Liver (tissue), 9 donors: Measurements from ENCODE around the gene PPFIBP2. TPM values are rescaled to one million over a fixed set of nuclear protein-coding genes. Genes with fewer than 3 reads are reported as not detected.
A peak's percentile ranks its signal among the peaks of the same experiment; 100 is the strongest.

ENCODE experiments used
- DNase-seq: peaks from one replicate; pipeline ENCODE4 v3.0.0-alpha.2; 2017; ENCODE audit warnings: low spot score
- H3K27ac ChIP-seq, 2 donors: one replicate each; pipeline ENCODE4 v1.7.0; 2013; ENCODE audit warnings: inconsistent platforms in 2 of 2, low read length in 2 of 2, control low read depth in 1 of 2, low read depth in 1 of 2, mild to moderate bottlenecking in 1 of 2
- H3K27me3 ChIP-seq, 4 donors: one replicate each; pipeline versions ENCODE4 v1.6.1 to v1.7.0; 2013; ENCODE audit warnings: low read length in 3 of 4, inconsistent platforms in 1 of 4, mild to moderate bottlenecking in 1 of 4, moderate library complexity in 1 of 4; ENCODE audit not compliant: control insufficient read depth in 4 of 4, insufficient read depth in 4 of 4
- H3K36me3 ChIP-seq, 4 donors: one replicate each; pipeline versions ENCODE4 v1.6.1 to v1.7.0; 2013; ENCODE audit warnings: low read length in 3 of 4, mild to moderate bottlenecking in 3 of 4, low read depth in 1 of 4, moderate library complexity in 1 of 4; ENCODE audit not compliant: control insufficient read depth in 4 of 4, insufficient read depth in 3 of 4
- H3K4me1 ChIP-seq, 4 donors: one replicate each; pipeline versions ENCODE4 v1.6.1 to v1.7.0; 2013; ENCODE audit warnings: low read length in 3 of 4, mild to moderate bottlenecking in 3 of 4, moderate library complexity in 1 of 4; ENCODE audit not compliant: control insufficient read depth in 4 of 4, insufficient read depth in 4 of 4
- H3K4me3 ChIP-seq, 3 donors: one replicate each; pipeline versions ENCODE4 v1.6.1 to v1.7.0; 2013; ENCODE audit warnings: low read length in 3 of 3, control low read depth in 1 of 3, low read depth in 1 of 3, mild to moderate bottlenecking in 1 of 3
- H3K9ac ChIP-seq, 2 donors: one replicate each; pipeline ENCODE4 v1.7.0; 2013; ENCODE audit warnings: low read length in 2 of 2, mild to moderate bottlenecking in 2 of 2, moderate library complexity in 2 of 2, control low read depth in 1 of 2, low read depth in 1 of 2
- H3K9me3 ChIP-seq, 4 donors: one replicate each; pipeline versions ENCODE4 v1.6.1 to v1.7.0; 2013; ENCODE audit warnings: low read length in 3 of 4; ENCODE audit not compliant: control insufficient read depth in 4 of 4
- ATF3 ChIP-seq: IDR thresholded peaks from 2 replicates; pipeline ENCODE4 v1.6.1; 2016; ENCODE audit warnings: antibody characterized with exemption
- CTCF ChIP-seq: fragments of 150-350 bp; IDR thresholded peaks from 2 replicates; pipeline ENCODE4 v1.5.1; 2017; ENCODE audit warnings: improper control_type of control experiment, low read depth, low read length; ENCODE audit not compliant: missing input control
- FOXA1 ChIP-seq: IDR thresholded peaks from 2 replicates; pipeline ENCODE4 v1.6.1; 2016; ENCODE audit warnings: antibody characterized with exemption
- FOXA2 ChIP-seq: IDR thresholded peaks from 2 replicates; pipeline ENCODE4 v1.6.1; 2016; ENCODE audit warnings: antibody characterized with exemption
- JUND ChIP-seq, 2 donors: IDR thresholded peaks; 2 replicates each; pipeline ENCODE4 v1.6.1; 2016; ENCODE audit warnings: antibody characterized with exemption in 2 of 2
- MAX ChIP-seq: IDR thresholded peaks from 2 replicates; pipeline ENCODE4 v1.6.1; 2016; ENCODE audit warnings: antibody characterized with exemption
- SP1 ChIP-seq: IDR thresholded peaks from 2 replicates; pipeline ENCODE4 v1.6.1; 2018; ENCODE audit warnings: antibody characterized with exemption, mild to moderate bottlenecking
- TAF1 ChIP-seq: conservative IDR thresholded peaks from 2 replicates; pipeline ENCODE4 v1.6.1; 2016; ENCODE audit warnings: antibody characterized with exemption, mild to moderate bottlenecking
- YY1 ChIP-seq: IDR thresholded peaks from 2 replicates; pipeline ENCODE4 v1.6.1; 2016; ENCODE audit warnings: antibody characterized with exemption, mild to moderate bottlenecking
- ZBTB33 ChIP-seq: IDR thresholded peaks from 2 replicates; pipeline ENCODE4 v1.6.1; 2016; ENCODE audit warnings: antibody characterized with exemption
- WGBS: extraction: QIAGEN DNeasy Blood & Tissue Kit; methylation state at CpG from one replicate; pipeline ENCODE4 v1.1.7; 2013; 5-methylcytosine and 5-hydroxymethylcytosine counted together
- polyA plus RNA-seq, 2 donors: library from polyadenylated mRNA; stranded (reverse) in 1 of 2; unstranded in 1 of 2; fragments of 200-250 nt in 1 of 2; fragments of >200 nt in 1 of 2; fragmentation: Nextera tagmentation in 1 of 2; extraction: Ambion mirVana in 1 of 2; gene quantifications; one replicate each; pipeline versions ENCODE4 v1.2.1 to v1.2.3, GENCODE V29; 2013 to 2015
- total RNA-seq, 2 donors: library from RNA; depleted of rRNA; stranded (reverse); fragments of >200 nt; gene quantifications; one replicate each; pipeline ENCODE4 v1.2.3, GENCODE V29; 2014
- donor health status: healthy.
- donor health status: healthy.
- donor health status: healthy.
- donor health status: healthy.
- donor health status: healthy.

PPFIBP2 gene
- total and polyA plus RNA-seq, 4 donors, result 19.6 to 80.0 (median 23.2) TPM

DNA sequence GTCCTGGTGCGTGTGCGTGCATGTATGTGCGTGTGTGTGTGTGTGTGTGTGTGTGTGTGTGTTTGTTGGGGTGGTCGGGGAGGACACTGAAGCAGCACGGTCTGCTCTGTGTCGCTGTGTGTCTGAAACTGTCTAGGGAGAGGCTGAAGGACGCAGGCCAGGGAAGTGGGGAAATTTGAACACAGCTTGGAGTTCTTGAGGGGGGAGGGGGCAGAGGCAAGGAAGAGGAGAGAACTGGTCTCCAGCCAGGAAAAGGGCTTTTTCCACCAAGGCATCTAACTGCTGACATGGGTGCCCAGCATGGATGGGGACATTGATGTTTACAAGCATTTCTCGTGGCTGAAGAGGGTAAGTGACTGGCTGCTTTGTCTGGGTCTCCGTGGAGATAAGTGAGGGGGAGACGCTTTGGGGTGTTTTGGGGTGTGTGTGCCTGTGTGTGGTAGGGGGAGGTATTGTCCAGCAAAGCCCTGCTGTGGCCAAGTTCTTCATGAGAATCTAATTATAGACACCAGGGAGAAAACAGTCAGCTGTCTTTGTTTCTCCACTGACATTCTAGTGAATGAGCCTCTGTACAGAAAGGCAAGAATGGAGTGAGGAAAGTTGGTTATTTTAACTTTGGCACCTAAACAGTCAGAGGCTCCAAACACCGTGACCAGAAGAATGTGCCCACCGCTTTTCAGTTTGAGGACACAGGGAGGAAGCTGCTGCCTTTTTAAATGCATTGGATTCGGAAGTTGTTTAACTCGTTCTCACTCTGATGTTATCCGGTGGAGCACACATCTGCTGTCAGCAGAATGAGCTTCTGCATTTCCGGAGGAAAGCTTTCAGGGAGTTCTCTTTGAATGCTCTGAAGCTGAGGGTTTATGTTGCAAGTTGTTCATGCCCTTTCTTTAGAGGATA lies 63.7 kb downstream of the PPFIBP2 start:
- no peaks in the 10 kb centered on the region for H3K9me3 ChIP-seq
- TF ChIP-seq CTCF, result peak; percentile 2
- TF ChIP-seq ZBTB33, result no peak
- H3K27ac ChIP-seq, result peak overlapping the region; percentile 81 to 92
- peaks cover 20 to 64% (median 44%) of the 10 kb centered on the region in 4 donors for H3K4me1 ChIP-seq
- H3K9ac ChIP-seq, result peak overlapping the region; percentile 1 to 72
- no peaks in the 10 kb centered on the region for H3K27me3 ChIP-seq
- no peak for DNase-seq
- H3K4me3 ChIP-seq, result peak overlapping the region in 1 of 3 donors; percentile 45
- 51% methylated on average over 16 of the region's 16 CpGs for WGBS
- no peaks in the 10 kb centered on the region for H3K36me3 ChIP-seq

DNA sequence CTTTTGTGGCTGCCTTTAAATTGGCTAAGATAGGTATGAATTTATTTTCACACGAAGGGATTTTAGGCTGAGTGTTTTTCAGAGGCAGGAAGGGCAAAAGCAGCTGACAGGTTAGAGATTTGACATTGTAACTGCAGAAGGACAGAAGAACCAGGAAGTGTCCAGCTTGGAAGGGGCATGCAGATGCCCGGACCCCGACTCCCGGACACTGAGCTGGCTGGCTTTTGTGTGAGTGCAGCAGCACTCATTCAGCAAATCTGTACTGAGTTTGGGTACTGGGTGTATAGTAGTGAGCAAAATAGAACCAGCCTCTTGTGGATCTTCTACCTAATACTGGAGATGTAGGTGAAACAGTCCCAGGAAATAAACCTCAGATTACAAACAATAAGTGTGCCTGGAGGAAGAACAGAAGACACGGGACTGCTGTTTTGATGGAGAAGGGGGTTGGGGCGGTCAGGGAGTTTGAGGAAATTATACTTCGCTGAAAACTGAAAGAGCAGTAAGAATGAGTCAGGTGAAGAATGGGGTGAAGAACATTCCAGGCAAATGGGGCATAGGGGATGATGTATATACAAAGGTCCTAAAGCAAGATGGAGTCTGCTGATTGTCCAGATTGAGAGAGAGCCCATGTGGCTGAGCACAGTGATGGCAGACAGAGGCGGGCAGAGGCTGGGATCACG lies 64.6 kb downstream of the PPFIBP2 start:
- H3K27ac ChIP-seq, result peak overlapping the region; percentile 81 to 92
- no peaks in the 10 kb centered on the region for H3K27me3 ChIP-seq
- no peaks in the 10 kb centered on the region for H3K9me3 ChIP-seq
- H3K9ac ChIP-seq, result peak overlapping the region in 1 of 2 donors; percentile 50
- no peaks in the 10 kb centered on the region for H3K36me3 ChIP-seq
- H3K4me1 ChIP-seq, result peaks cover 16 to 55% (median 37%) of the 10 kb centered on the region in 4 donors
- TF ChIP-seq JUND (IDR thresholded peaks at IDR 0.05) (no peak), YY1 (no peak), FOXA2 (no peak), SP1 (no peak), MAX (no peak), TAF1 (no peak), FOXA1 (no peak), ATF3 (no peak), CTCF (no peak)
- 68% methylated on average over 9 of the region's 9 CpGs for WGBS
- H3K4me3 ChIP-seq, result no peak overlapping the region
- no peak for DNase-seq
